Keratinocyte (primary cell): Measurements from ENCODE around the gene TMC1. TPM values are rescaled to one million over a fixed set of nuclear protein-coding genes. Genes with fewer than 3 reads are reported as not detected.

ENCODE experiments used
- DNase-seq: peaks from one replicate; pipeline ENCODE4 v3.0.0-alpha.2; 2011; ENCODE audit warnings: low read depth, missing footprints, low spot score
- FAIRE-seq: peaks from 2 replicates; lab custom pipeline; 2011; peaks lifted over from hg19 to GRCh38; lab: Jason Lieb, UNC
- H2AFZ ChIP-seq: 2 replicates; pipeline ENCODE4 v1.6.0; 2012; ENCODE audit warnings: low read length, control low read depth, inconsistent platforms; ENCODE audit not compliant: control insufficient read depth
- H3K27ac ChIP-seq: 2 replicates; pipeline ENCODE4 v1.5.1; 2011; ENCODE audit warnings: low read length; ENCODE audit not compliant: control insufficient read depth, insufficient read depth
- H3K27me3 ChIP-seq: 3 replicates; pipeline ENCODE4 v1.6.0; 2011; ENCODE audit warnings: low read length; ENCODE audit not compliant: control insufficient read depth, insufficient read depth; ENCODE audit errors: extremely low read depth
- H3K36me3 ChIP-seq, 2 experiments: 2 replicates in 1 of 2; 3 replicates in 1 of 2; pipeline ENCODE4 v1.5.1; 2011; ENCODE audit warnings: low read length in 2 of 2, mild to moderate bottlenecking in 1 of 2; ENCODE audit not compliant: control insufficient read depth in 2 of 2, insufficient read depth in 2 of 2; ENCODE audit errors: extremely low read depth in 1 of 2
- H3K4me1 ChIP-seq: 3 replicates; pipeline ENCODE4 v1.5.1; 2011; ENCODE audit warnings: low read length; ENCODE audit not compliant: control insufficient read depth, insufficient read depth; ENCODE audit errors: extremely low read depth
- H3K4me2 ChIP-seq: 3 replicates; pipeline ENCODE4 v1.6.0; 2011; ENCODE audit warnings: low read depth, low read length; ENCODE audit not compliant: control insufficient read depth, insufficient read depth; ENCODE audit errors: extremely low read depth
- H3K4me3 ChIP-seq, 3 experiments: fragments of 200-600 bp in 1 of 3; sonication (generic) in 1 of 3; 2 replicates in 2 of 3; 3 replicates in 1 of 3; pipeline ENCODE4 v1.5.1; 2011 to 2016; ENCODE audit warnings: low read length in 3 of 3, mild to moderate bottlenecking in 3 of 3, control low read depth in 2 of 3, inconsistent platforms in 1 of 3, low read depth in 1 of 3, mixed read lengths in 1 of 3, mixed run types in 1 of 3, moderate library complexity in 1 of 3; ENCODE audit not compliant: control insufficient read depth in 2 of 3, insufficient read depth in 2 of 3; ENCODE audit errors: extremely low read depth in 1 of 3
- H3K79me2 ChIP-seq: 2 replicates; pipeline ENCODE4 v1.6.0; 2012; ENCODE audit warnings: low read length; ENCODE audit not compliant: control insufficient read depth, insufficient read depth
- H3K9ac ChIP-seq: 3 replicates; pipeline ENCODE4 v1.6.0; 2011; ENCODE audit warnings: low read length; ENCODE audit not compliant: control insufficient read depth, insufficient read depth; ENCODE audit errors: extremely low read depth
- H3K9me1 ChIP-seq: 3 replicates; pipeline ENCODE4 v1.6.0; 2011; ENCODE audit warnings: low read length; ENCODE audit not compliant: control insufficient read depth, insufficient read depth; ENCODE audit errors: extremely low read depth
- H3K9me3 ChIP-seq: 2 replicates; pipeline ENCODE4 v1.5.1; 2012; ENCODE audit warnings: low read depth, low read length; ENCODE audit not compliant: control insufficient read depth
- H4K20me1 ChIP-seq: 3 replicates; pipeline ENCODE4 v1.6.0; 2011; ENCODE audit warnings: low read length; ENCODE audit not compliant: control insufficient read depth, insufficient read depth; ENCODE audit errors: extremely low read depth
- EZH2 ChIP-seq: IDR thresholded peaks from one replicate; pipeline ENCODE4 v1.6.1; 2012; ENCODE audit warnings: inconsistent platforms, mild to moderate bottlenecking, low read length, moderate library complexity
- dilution Hi-C: fragments of 300-500 bp; cut with MboI; formaldehyde crosslinking; loops from one replicate; pipeline ENCODE4 v1.7.0; 2020; ENCODE audit warnings: low sequenced_read_pairs; ENCODE audit not compliant: extremely low pct_ligation_motif_present
- polyA plus RNA-seq, 5 experiments: library from polyadenylated mRNA; depleted of rRNA in 3 of 5; stranded (reverse) in 3 of 5; stranded (forward) in 1 of 5; unstranded in 1 of 5; fragments of >200 nt; gene quantifications; 1 replicate in 1 of 5; 2 replicates in 3 of 5; 3 replicates in 1 of 5; pipeline versions ENCODE4 v1.2.1 to v1.2.3, GENCODE V29; 2011 to 2012; ENCODE audit warnings: missing spikeins in 2 of 5, low read depth in 1 of 5, low replicate concordance in 1 of 5
- TF ChIP-seq, protein P1 (sequence below), 3 experiments: IDR thresholded peaks in 1 of 3; conservative IDR thresholded peaks in 1 of 3; optimal IDR thresholded peaks in 1 of 3; 2 replicates in 2 of 3; 3 replicates in 1 of 3; pipeline versions ENCODE3 to v1.5.1; 2011; ENCODE audit warnings: low read length in 3 of 3, mild to moderate bottlenecking in 3 of 3, moderate library complexity in 2 of 3, control low read depth in 1 of 3, inconsistent platforms in 1 of 3; ENCODE audit not compliant: insufficient read depth in 2 of 3; ENCODE audit errors: extremely low read depth in 1 of 3

The TMC1 gene
- polyA plus RNA-seq, 1 donor (not counting 4 experiments of a cell fraction or from before 2014, with no cell fraction given), result 0.05 TPM

DNA sequence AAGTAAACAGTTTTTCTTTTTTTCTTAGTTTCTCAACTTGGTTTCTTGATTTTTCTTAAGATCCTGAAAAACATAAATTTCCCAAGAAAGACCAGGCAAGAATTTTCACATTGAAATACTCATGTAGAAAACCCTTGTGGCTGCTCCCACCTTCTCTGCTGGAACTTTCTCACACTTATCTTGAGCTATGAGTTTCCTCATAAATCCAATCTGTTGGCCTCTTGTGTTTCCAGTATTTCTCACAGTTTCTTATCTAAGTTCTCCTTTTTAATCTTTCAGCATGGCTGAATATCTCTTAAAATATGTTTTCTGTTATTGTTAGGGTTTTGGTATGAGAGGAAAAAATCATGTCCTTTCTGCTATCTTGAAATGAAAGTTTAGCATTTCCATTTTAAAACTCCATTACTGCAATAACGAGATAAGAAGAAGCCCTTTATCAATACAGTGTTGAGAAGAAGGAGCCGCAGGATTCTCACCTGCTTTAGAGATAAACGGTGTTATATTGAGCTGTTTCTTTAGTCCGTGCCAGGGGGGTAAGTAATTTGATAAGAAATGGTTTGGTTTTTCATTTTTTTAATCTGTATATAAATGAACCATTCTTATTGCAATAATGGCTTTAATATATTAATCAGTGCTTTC lies 342.2 kb downstream of the TMC1 start:
- H3K9me3 ChIP-seq, result no peaks in the 10 kb centered on the region
- no peak overlapping the region for H3K4me2 ChIP-seq
- dilution Hi-C loops, result no loop called here
- H4K20me1 ChIP-seq, result no peaks in the 10 kb centered on the region
- H3K36me3 ChIP-seq, result no peaks in the 10 kb centered on the region
- no peaks in the 10 kb centered on the region for H3K9me1 ChIP-seq
- no peaks in the 10 kb centered on the region for H3K27me3 ChIP-seq
- no peaks in the 10 kb centered on the region for H3K79me2 ChIP-seq
- no peak overlapping the region for H3K9ac ChIP-seq
- no peak overlapping the region for H2AFZ ChIP-seq
- no peaks in the 10 kb centered on the region for H3K4me1 ChIP-seq
- FAIRE-seq (no peak), DNase-seq (no peak)
- TF ChIP-seq, protein P1, sequence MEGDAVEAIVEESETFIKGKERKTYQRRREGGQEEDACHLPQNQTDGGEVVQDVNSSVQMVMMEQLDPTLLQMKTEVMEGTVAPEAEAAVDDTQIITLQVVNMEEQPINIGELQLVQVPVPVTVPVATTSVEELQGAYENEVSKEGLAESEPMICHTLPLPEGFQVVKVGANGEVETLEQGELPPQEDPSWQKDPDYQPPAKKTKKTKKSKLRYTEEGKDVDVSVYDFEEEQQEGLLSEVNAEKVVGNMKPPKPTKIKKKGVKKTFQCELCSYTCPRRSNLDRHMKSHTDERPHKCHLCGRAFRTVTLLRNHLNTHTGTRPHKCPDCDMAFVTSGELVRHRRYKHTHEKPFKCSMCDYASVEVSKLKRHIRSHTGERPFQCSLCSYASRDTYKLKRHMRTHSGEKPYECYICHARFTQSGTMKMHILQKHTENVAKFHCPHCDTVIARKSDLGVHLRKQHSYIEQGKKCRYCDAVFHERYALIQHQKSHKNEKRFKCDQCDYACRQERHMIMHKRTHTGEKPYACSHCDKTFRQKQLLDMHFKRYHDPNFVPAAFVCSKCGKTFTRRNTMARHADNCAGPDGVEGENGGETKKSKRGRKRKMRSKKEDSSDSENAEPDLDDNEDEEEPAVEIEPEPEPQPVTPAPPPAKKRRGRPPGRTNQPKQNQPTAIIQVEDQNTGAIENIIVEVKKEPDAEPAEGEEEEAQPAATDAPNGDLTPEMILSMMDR (optimal IDR thresholded peaks at IDR 0.05 in 1 of 3, IDR thresholded peaks at IDR 0.05 in 1 of 3, conservative IDR thresholded peaks at IDR 0.05 in 1 of 3; ENCODE audit: extremely low read depth in 1 of 3, insufficient read depth in 2 of 3, low read length in 3 of 3), result no peak
- TF ChIP-seq EZH2, result no peak
- no peak overlapping the region for H3K27ac ChIP-seq
- H3K4me3 ChIP-seq, result no peak overlapping the region

DNA sequence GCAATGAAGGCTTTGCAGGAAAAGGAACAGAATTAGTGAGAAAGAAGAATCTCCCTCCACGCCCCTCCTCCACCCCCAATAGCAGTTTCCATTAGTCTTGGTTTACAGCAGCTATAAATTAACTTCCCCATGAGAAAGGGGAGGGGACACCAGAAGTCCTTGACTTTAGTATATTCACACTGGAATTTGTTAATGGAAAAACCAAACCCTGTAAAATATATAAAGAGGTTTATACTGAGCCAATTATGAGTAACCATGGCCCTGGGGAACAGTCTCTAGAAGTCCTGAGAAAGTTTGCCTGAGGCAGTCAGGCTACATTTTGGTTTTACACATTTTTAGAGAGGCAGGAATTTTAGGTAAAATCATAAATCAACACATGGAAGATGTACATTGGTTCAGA lies 342.9 kb downstream of the TMC1 start:
- Histone ChIP-seq H3K4me1 (no peaks in the 10 kb centered on the region), H3K27ac (no peak overlapping the region), H4K20me1 (no peaks in the 10 kb centered on the region), H3K36me3 (no peaks in the 10 kb centered on the region), H3K4me2 (no peak overlapping the region), H3K79me2 (no peaks in the 10 kb centered on the region), H2AFZ (no peak overlapping the region), H3K9ac (no peak overlapping the region), H3K9me1 (no peaks in the 10 kb centered on the region), H3K9me3 (no peaks in the 10 kb centered on the region), H3K27me3 (no peaks in the 10 kb centered on the region), H3K4me3 (no peak overlapping the region)
- FAIRE-seq (no peak), DNase-seq (no peak)
- dilution Hi-C loops, result no loop called here
- TF ChIP-seq, protein P1 (optimal IDR thresholded peaks at IDR 0.05 in 1 of 3, IDR thresholded peaks at IDR 0.05 in 1 of 3, conservative IDR thresholded peaks at IDR 0.05 in 1 of 3; ENCODE audit: extremely low read depth in 1 of 3, insufficient read depth in 2 of 3, low read length in 3 of 3), result no peak
- no peak for TF ChIP-seq EZH2
